Endodermal cell (in vitro differentiated cells): ENCODE data around the gene ATP2B2. TPM values are rescaled to one million over a fixed set of nuclear protein-coding genes. Genes with fewer than 3 reads are reported as not detected.
A peak's percentile ranks its signal among the peaks of the same experiment; 100 is the strongest.

Experiments used
- DNase-seq: peaks from one replicate; pipeline ENCODE4 v3.0.0-alpha.2; 2017
- H3K27ac ChIP-seq: 2 replicates; pipeline ENCODE4 v1.5.1; 2013; ENCODE audit warnings: mild to moderate bottlenecking, low read depth, low read length, moderate library complexity
- H3K27me3 ChIP-seq: 2 replicates; pipeline ENCODE4 v1.6.1; 2013; ENCODE audit warnings: mild to moderate bottlenecking, low read length, moderate library complexity; ENCODE audit not compliant: insufficient read depth, control insufficient read depth, poor library complexity, severe bottlenecking
- H3K36me3 ChIP-seq: 2 replicates; pipeline ENCODE4 v1.7.0; 2013; ENCODE audit warnings: mild to moderate bottlenecking, low read length, moderate library complexity; ENCODE audit not compliant: control insufficient read depth, insufficient read depth
- H3K4me1 ChIP-seq: one replicate; pipeline ENCODE4 v1.7.0; 2013; ENCODE audit warnings: low read length; ENCODE audit not compliant: control insufficient read depth, insufficient read depth
- H3K4me3 ChIP-seq: 2 replicates; pipeline ENCODE4 v1.5.1; 2013; ENCODE audit warnings: mild to moderate bottlenecking, low read length, moderate library complexity
- H3K9ac ChIP-seq: 2 replicates; pipeline ENCODE4 v1.6.1; 2013; ENCODE audit warnings: mild to moderate bottlenecking, low read length, moderate library complexity; ENCODE audit not compliant: poor library complexity, severe bottlenecking; ENCODE audit errors: extremely low read depth
- H3K9me3 ChIP-seq: 2 replicates; pipeline ENCODE4 v1.6.1; 2013; ENCODE audit warnings: mild to moderate bottlenecking, low read length, moderate library complexity; ENCODE audit not compliant: control insufficient read depth
- H3K27ac Mint-ChIP-seq: 2 replicates; pipeline ENCODE4 v1.8.0; 2020; ENCODE audit warnings: mixed read lengths
- H3K27me3 Mint-ChIP-seq: 2 replicates; pipeline ENCODE4 v1.8.0; 2021; ENCODE audit warnings: mild to moderate bottlenecking, mixed read lengths; ENCODE audit not compliant: insufficient read depth
- H3K36me3 Mint-ChIP-seq: 2 replicates; pipeline ENCODE4 v1.8.0; 2020; ENCODE audit warnings: low read depth, mixed read lengths
- H3K4me1 Mint-ChIP-seq: 2 replicates; pipeline ENCODE4 v1.8.0; 2020; ENCODE audit warnings: mixed read lengths
- H3K4me3 Mint-ChIP-seq: 2 replicates; pipeline ENCODE4 v1.8.0; 2020; ENCODE audit warnings: mild to moderate bottlenecking, moderate library complexity, mixed read lengths
- H3K9me3 Mint-ChIP-seq: 2 replicates; pipeline ENCODE4 v1.8.0; 2020; ENCODE audit warnings: mild to moderate bottlenecking, mixed read lengths
- WGBS, 2 experiments: methylation state at CpG; one replicate each; pipeline versions ENCODE4 v1.1.5 to v1.1.7; 2013; ENCODE audit warnings: missing lambda C conversion rate in 2 of 2, mixed read lengths in 1 of 2; ENCODE audit not compliant: insufficient coverage in 1 of 2, insufficient read length in 1 of 2; 5-methylcytosine and 5-hydroxymethylcytosine counted together
- total RNA-seq, 2 donors: library from RNA; stranded (reverse); fragmentation: NEBNext Ultra II Directional in 1 of 2; extraction: Animal tissue kit (Norgen Biotek cat#: 25700) in 1 of 2; gene quantifications; 2 replicates in 1 of 2; 3 replicates in 1 of 2; pipeline ENCODE4 v1.2.1, GENCODE V29; 2021
- TF ChIP-seq, protein P1 (sequence below): fragments of 200-600 bp; sonication (generic); conservative IDR thresholded peaks from 2 replicates; pipeline ENCODE4 v1.5.0; 2021; ENCODE audit warnings: antibody characterized with exemption, mild to moderate bottlenecking

ATP2B2 gene
- total RNA-seq, 2 donors from 2014 or later, result 0.09 TPM; not detected in 1

DNA sequence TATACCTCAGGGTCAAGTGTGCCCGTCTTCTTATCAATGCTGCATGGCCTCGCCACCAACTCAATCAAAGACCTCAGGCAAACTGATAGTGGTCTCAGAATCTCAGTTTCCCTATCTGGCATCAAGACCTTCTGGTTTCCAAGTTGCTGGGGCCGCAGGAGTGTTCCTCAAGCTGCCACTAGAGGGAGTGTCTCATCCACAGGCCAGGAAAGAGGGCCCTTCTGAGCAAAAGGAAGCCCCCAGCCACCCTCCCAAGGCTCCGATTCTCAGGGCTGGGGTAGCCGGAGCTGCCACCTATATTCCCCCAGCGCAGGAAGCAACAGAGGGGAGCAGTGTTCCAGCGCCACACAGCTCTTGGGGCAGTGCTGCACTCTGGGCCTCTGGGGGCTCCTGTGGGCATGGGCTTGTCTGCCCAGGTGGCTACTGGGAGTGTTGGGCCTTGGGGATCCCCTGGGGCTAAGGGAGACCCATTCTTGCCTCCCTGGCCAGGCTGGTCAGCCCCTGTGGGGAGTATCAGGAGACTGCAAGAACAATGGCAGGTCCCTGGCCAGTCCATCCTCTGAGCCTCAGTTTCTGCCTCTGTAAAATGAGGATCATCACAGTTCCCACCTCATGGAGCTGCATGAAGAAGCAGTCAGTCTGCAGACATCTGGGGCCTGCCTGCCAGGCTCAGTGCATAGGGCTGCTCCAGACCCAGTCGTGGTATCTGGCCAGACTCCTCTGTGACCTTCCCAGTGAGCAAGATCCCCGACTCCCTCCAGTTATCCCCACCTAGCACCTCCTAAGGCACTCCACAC, 161.0 kb downstream of the ATP2B2 start:
- H3K9me3 ChIP-seq, result no peaks in the 10 kb centered on the region
- H3K4me1 Mint-ChIP-seq, result peaks cover 1% of the 10 kb centered on the region
- no peaks in the 10 kb centered on the region for H3K27me3 ChIP-seq
- H3K36me3 Mint-ChIP-seq, result no peaks in the 10 kb centered on the region
- DNase-seq, result peak; percentile 91
- H3K4me1 ChIP-seq, result no peaks in the 10 kb centered on the region
- H3K4me3 Mint-ChIP-seq, result no peak overlapping the region
- no peak overlapping the region for H3K27ac Mint-ChIP-seq
- no peaks in the 10 kb centered on the region for H3K9me3 Mint-ChIP-seq
- TF ChIP-seq, protein P1, sequence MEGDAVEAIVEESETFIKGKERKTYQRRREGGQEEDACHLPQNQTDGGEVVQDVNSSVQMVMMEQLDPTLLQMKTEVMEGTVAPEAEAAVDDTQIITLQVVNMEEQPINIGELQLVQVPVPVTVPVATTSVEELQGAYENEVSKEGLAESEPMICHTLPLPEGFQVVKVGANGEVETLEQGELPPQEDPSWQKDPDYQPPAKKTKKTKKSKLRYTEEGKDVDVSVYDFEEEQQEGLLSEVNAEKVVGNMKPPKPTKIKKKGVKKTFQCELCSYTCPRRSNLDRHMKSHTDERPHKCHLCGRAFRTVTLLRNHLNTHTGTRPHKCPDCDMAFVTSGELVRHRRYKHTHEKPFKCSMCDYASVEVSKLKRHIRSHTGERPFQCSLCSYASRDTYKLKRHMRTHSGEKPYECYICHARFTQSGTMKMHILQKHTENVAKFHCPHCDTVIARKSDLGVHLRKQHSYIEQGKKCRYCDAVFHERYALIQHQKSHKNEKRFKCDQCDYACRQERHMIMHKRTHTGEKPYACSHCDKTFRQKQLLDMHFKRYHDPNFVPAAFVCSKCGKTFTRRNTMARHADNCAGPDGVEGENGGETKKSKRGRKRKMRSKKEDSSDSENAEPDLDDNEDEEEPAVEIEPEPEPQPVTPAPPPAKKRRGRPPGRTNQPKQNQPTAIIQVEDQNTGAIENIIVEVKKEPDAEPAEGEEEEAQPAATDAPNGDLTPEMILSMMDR, result peak; percentile 95
- WGBS, 2 experiments, result 18 to 42% methylated on average over 5 to 9 of the region's 9 CpGs
- peak overlapping the region; percentile 17 for H3K27ac ChIP-seq
- H3K9ac ChIP-seq, result no peak overlapping the region
- H3K27me3 Mint-ChIP-seq, result no peaks in the 10 kb centered on the region
- H3K4me3 ChIP-seq, result no peak overlapping the region
- no peaks in the 10 kb centered on the region for H3K36me3 ChIP-seq

DNA sequence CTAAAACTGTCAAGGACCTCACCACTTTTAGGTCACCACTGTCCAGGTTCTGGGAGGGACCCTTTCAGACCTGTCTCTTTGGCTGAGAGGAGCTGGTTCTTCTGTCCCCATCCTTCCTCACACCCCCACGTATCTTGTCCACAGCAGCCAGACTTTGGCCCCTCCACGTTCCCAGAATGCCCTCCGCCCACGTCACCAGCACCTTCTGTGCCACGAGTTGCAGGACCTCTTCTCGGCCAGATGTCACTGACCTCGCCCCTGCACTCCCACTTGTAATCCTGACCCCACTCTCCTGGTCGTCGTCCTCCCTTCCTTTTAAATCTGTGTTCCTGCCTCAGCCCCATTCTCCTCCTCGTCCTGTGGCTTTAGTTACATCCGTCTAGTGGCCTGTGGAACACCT, 161.9 kb downstream of the ATP2B2 start:
- DNase-seq, result no peak
- H3K4me3 ChIP-seq, result no peak overlapping the region
- Mint-ChIP-seq H3K9me3 (no peaks in the 10 kb centered on the region), H3K4me3 (no peak overlapping the region), H3K27me3 (no peaks in the 10 kb centered on the region), H3K4me1 (peaks cover 10% of the 10 kb centered on the region), H3K27ac (no peak overlapping the region), H3K36me3 (no peaks in the 10 kb centered on the region)
- peaks cover 8% of the 10 kb centered on the region for H3K4me1 ChIP-seq
- H3K9me3 ChIP-seq, result no peaks in the 10 kb centered on the region
- H3K27ac ChIP-seq, result no peak overlapping the region
- TF ChIP-seq, protein P1, result no peak
- no peaks in the 10 kb centered on the region for H3K27me3 ChIP-seq
- H3K36me3 ChIP-seq, result no peaks in the 10 kb centered on the region
- no peak overlapping the region for H3K9ac ChIP-seq
- WGBS, 2 experiments, result 81 to 84% methylated on average over 11 of the region's 11 CpGs

DNA sequence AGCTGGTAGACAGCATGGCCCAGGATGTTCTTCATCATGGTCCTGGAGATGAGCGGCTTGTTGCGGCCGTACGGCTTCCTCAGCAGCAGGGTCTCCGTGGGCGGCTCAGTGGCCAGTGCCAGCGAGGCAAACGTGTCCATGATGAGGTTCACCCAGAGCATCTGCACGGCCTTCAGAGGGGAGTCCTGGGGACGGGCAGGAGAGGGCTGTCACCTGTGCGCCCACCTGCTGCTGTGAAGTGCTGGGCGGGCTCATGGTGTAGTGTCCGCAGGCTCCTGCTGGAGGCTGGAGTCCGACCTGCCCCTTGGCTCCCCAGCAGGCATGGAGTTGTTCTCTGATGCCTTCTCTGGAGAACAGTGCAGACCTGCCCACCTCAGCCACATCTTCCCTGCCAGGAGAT, 162.6 kb downstream of the ATP2B2 start:
- Histone ChIP-seq H3K27ac (no peak overlapping the region), H3K9ac (no peak overlapping the region), H3K9me3 (no peaks in the 10 kb centered on the region), H3K4me1 (peaks cover 8% of the 10 kb centered on the region), H3K36me3 (no peaks in the 10 kb centered on the region), H3K4me3 (no peak overlapping the region), H3K27me3 (no peaks in the 10 kb centered on the region)
- Mint-ChIP-seq H3K4me1 (peaks cover 14% of the 10 kb centered on the region), H3K4me3 (no peak overlapping the region), H3K9me3 (no peaks in the 10 kb centered on the region), H3K27me3 (no peaks in the 10 kb centered on the region), H3K27ac (no peak overlapping the region), H3K36me3 (no peaks in the 10 kb centered on the region)
- no peak for DNase-seq
- TF ChIP-seq, protein P1, result no peak
- WGBS, 2 experiments, result 91% methylated on average over 7 to 14 of the region's 14 CpGs
